Nephron (organoid): ENCODE results near the gene NUP62CL.
"Not testable (repeated sequence)": the region's sequence is repeated elsewhere in the genome, so short reads cannot be mapped to it uniquely, and the experiment has no call there.

Experiments used
- H3K27ac Mint-ChIP-seq, 3 experiments: 2 replicates each; pipeline ENCODE4 v1.8.0; 2020; ENCODE audit warnings: mixed read lengths in 3 of 3, mild to moderate bottlenecking in 2 of 3, moderate library complexity in 1 of 3
- H3K27me3 Mint-ChIP-seq: 2 replicates; pipeline ENCODE4 v1.8.0; 2021; ENCODE audit warnings: low read depth, mild to moderate bottlenecking, moderate library complexity, mixed read lengths
- H3K36me3 Mint-ChIP-seq: 2 replicates; pipeline ENCODE4 v1.8.0; 2020; ENCODE audit warnings: low read depth, mixed read lengths
- H3K4me1 Mint-ChIP-seq: 2 replicates; pipeline ENCODE4 v1.8.0; 2020; ENCODE audit warnings: mixed read lengths
- H3K4me3 Mint-ChIP-seq, 3 experiments: 2 replicates each; pipeline ENCODE4 v1.8.0; 2020; ENCODE audit warnings: mild to moderate bottlenecking in 3 of 3, mixed read lengths in 3 of 3, moderate library complexity in 2 of 3
- H3K9me3 Mint-ChIP-seq: 2 replicates; pipeline ENCODE4 v1.8.0; 2020; ENCODE audit warnings: mixed read lengths
- TF ChIP-seq, protein P1 (sequence below), 3 experiments: fragments of 200-600 bp; sonication (generic); IDR thresholded peaks; one replicate each; pipeline ENCODE4 v1.5.0; 2021; ENCODE audit warnings: antibody characterized with exemption in 3 of 3; ENCODE audit not compliant: unreplicated experiment in 3 of 3

The NUP62CL gene

DNA sequence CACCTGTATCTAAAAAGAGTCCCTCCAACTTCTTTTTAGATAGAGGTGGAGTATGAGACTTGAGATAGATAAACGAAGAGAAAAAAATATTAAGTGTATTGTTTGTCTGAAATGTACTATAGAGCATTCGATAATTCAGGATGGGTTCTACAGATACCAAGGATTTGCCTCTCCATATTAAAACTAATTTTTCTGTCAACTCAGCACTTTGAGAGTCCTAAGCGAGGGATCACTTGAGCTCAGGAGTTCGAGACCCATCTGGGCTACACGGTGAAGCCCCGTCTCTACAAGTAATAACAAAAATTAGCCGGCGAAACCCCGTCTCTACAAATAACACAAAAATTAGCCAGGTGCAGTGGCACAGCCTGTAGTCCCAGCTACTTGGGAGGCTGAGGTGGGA, 1.7 kb upstream of the NUP62CL start:
- Mint-ChIP-seq H3K36me3 (no peaks in the 10 kb centered on the region), H3K9me3 (peaks cover 6% of the 10 kb centered on the region), H3K27me3 (peaks cover 14% of the 10 kb centered on the region), H3K4me3 (no peak overlapping the region), H3K27ac (no peak overlapping the region), H3K4me1 (no peaks in the 10 kb centered on the region)
- TF ChIP-seq, protein P1, sequence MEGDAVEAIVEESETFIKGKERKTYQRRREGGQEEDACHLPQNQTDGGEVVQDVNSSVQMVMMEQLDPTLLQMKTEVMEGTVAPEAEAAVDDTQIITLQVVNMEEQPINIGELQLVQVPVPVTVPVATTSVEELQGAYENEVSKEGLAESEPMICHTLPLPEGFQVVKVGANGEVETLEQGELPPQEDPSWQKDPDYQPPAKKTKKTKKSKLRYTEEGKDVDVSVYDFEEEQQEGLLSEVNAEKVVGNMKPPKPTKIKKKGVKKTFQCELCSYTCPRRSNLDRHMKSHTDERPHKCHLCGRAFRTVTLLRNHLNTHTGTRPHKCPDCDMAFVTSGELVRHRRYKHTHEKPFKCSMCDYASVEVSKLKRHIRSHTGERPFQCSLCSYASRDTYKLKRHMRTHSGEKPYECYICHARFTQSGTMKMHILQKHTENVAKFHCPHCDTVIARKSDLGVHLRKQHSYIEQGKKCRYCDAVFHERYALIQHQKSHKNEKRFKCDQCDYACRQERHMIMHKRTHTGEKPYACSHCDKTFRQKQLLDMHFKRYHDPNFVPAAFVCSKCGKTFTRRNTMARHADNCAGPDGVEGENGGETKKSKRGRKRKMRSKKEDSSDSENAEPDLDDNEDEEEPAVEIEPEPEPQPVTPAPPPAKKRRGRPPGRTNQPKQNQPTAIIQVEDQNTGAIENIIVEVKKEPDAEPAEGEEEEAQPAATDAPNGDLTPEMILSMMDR (IDR thresholded peaks at IDR 0.05; ENCODE audit: unreplicated experiment in 3 of 3) = no peak

DNA sequence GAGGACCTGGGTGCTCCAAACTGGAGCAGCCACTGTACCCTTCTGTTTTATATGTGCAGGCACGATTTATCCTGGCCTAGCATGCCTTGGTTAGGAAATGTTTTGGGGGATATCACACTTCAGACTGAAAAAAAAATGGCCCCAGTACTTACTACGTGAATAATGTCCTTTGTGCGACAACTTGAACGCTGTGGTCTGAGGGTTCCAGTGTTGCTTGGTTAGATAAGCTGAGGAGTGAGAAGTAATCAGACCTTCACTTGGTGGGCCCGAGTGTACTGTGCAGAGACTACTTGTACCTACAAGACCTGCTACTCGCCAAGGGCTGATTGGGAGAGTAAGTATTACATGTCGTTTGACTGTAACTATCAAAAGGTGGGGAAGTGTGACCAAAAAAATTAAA, 856 bp upstream of the NUP62CL start:
- no peak overlapping the region for H3K4me3 Mint-ChIP-seq
- H3K4me1 Mint-ChIP-seq = no peaks in the 10 kb centered on the region

DNA sequence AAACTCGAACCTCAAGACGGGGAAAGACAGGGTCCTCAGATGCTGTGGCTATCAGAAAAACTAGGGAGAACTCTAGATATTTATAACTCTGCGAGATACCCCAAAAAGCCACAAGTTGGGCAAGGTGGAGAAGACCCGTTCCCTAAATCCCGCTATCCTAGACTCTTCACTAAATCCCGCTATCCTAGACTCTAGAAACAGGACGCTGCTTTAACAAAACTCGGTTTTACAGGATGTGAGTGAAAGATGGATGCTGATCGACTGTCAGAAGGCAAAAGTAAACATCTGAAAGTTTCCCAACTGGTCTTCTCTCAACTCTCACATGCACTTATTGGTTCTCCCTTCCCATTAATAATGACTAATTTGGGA, 448 bp upstream of the NUP62CL start:
- Mint-ChIP-seq H3K4me3 (peak overlapping the region; percentile 86 to 91 (median 88)), H3K4me1 (no peaks in the 10 kb centered on the region), H3K9me3 (peaks cover 6% of the 10 kb centered on the region), H3K27me3 (peaks cover 14% of the 10 kb centered on the region), H3K27ac (no peak overlapping the region), H3K36me3 (no peaks in the 10 kb centered on the region)
- TF ChIP-seq, protein P1 (IDR thresholded peaks at IDR 0.05; ENCODE audit: unreplicated experiment in 3 of 3) = no peak

More for the DNA sequence above, 856 bp upstream of the NUP62CL start:
- TF ChIP-seq, protein P1 (IDR thresholded peaks at IDR 0.05; ENCODE audit: unreplicated experiment in 3 of 3) = no peak
- Mint-ChIP-seq H3K36me3 (no peaks in the 10 kb centered on the region), H3K27ac (no peak overlapping the region), H3K9me3 (peaks cover 6% of the 10 kb centered on the region), H3K27me3 (peaks cover 14% of the 10 kb centered on the region)

DNA sequence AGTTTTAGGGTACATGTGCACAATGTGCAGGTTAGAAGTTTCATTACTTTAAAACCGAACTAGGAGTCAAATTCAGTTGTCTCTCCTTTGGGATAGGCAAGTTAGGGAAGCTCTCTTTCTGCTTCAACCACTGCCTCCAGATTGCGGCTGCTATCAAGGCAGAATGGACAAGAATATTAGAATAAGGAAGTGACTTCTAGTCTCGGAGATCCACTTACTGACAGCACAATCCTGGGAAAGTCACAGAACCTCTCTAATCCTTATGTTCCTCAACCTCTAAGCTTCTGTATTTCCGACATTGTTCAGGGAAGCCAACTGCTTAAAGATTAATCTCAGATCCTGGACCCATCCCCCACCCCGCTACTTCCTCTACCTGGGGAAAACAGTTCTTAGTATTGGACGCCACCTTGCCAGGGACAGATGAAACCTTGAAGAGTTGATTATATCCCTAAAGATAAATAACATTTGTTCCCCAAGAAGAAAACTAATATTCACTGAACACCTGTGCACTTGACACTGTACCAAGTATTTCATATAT, 2.1 kb downstream of the NUP62CL start:
- TF ChIP-seq, protein P1 (IDR thresholded peaks at IDR 0.05; ENCODE audit: unreplicated experiment in 3 of 3) = no peak
- H3K4me1 Mint-ChIP-seq = no peaks in the 10 kb centered on the region
- no peaks in the 10 kb centered on the region for H3K36me3 Mint-ChIP-seq
- H3K27ac Mint-ChIP-seq = peak overlapping the region in 1 of 3 experiments; percentile 23
- H3K9me3 Mint-ChIP-seq = peaks cover 6% of the 10 kb centered on the region
- peaks cover 14% of the 10 kb centered on the region for H3K27me3 Mint-ChIP-seq
- no peak overlapping the region for H3K4me3 Mint-ChIP-seq

DNA sequence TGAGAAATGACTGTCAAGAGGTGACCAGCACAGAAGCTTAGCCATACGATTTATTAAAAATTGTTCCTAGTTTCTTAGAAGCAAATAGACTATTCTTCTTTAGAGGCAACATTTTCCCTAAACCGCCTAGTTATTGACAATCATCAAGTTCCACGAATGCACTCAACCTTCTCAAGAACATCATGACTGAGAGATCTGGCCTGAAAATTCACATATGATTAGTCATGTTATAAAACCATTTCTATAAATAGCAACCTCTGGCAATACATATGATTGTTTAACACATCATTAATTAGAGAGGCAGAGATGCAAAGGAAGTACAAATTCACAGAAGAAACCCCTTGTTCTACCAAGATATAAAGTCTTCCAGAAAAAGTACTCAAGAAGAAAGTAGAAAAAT, 6.7 kb downstream of the NUP62CL start:
- H3K9me3 Mint-ChIP-seq = no peaks in the 10 kb centered on the region

DNA sequence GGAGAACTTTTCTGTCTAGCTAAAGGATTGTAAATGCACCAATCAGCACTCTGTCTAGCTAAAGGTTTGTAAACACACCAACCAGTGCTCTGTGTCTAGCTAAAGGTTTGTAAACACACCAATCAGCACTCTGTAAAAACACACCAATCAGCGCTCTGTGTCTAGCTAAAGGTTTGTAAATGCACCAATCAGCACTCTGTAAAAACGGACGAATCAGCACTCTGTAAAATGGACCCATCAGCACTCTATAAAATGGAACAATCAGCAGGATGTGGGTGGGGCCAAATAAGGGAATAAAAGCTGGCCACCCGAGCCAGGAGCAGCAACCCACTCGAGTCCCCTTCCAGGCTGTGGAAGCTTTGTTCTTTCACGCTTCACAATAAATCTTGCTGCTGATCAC, 8.2 kb downstream of the NUP62CL start:
- H3K36me3 Mint-ChIP-seq, H3K4me1 Mint-ChIP-seq, H3K27ac Mint-ChIP-seq, H3K9me3 Mint-ChIP-seq, H3K4me3 Mint-ChIP-seq, H3K27me3 Mint-ChIP-seq: not testable (repeated sequence)

More for the DNA sequence above, 6.7 kb downstream of the NUP62CL start:
- H3K27me3 Mint-ChIP-seq = no peaks in the 10 kb centered on the region
- H3K27ac Mint-ChIP-seq = no peak overlapping the region
- no peaks in the 10 kb centered on the region for H3K36me3 Mint-ChIP-seq
- no peaks in the 10 kb centered on the region for H3K4me1 Mint-ChIP-seq
- no peak overlapping the region for H3K4me3 Mint-ChIP-seq
- TF ChIP-seq, protein P1 (IDR thresholded peaks at IDR 0.05; ENCODE audit: unreplicated experiment in 3 of 3) = no peak
